HEK293 (cell line): ENCODE results near the gene SLC25A22.
A peak's percentile ranks its signal among the peaks of the same experiment; 100 is the strongest.

ENCODE experiments used
- HOXD13 ChIP-seq: sonication (generic); formaldehyde crosslinking; IDR thresholded peaks from 2 replicates; pipeline ENCODE4 v1.8.0; 2022; ENCODE audit warnings: missing genetic modification reagents, borderline replicate concordance
- KLF1 ChIP-seq: fragments of 450-650 bp; formaldehyde crosslinking; IDR thresholded peaks from 2 replicates; pipeline ENCODE4 v1.5.1; 2016; ENCODE audit warnings: missing biosample characterization, missing genetic modification characterization
- SP3 ChIP-seq: fragments of 450-650 bp; formaldehyde crosslinking; IDR thresholded peaks from 2 replicates; pipeline ENCODE4 v1.5.1; 2016; ENCODE audit warnings: missing biosample characterization, missing genetic modification characterization
- SP7 ChIP-seq: fragments of 450-650 bp; formaldehyde crosslinking; IDR thresholded peaks from 2 replicates; pipeline ENCODE4 v1.5.1; 2016; ENCODE audit warnings: missing biosample characterization, missing genetic modification characterization
- TCF7L2 ChIP-seq: IDR thresholded peaks from 2 replicates; pipeline ENCODE4 v1.6.1; 2011; ENCODE audit warnings: low read depth, mild to moderate bottlenecking, inconsistent platforms, low read length, moderate library complexity, borderline replicate concordance
- YY1 ChIP-seq: fragments of 450-650 bp; formaldehyde crosslinking; IDR thresholded peaks from 2 replicates; pipeline ENCODE4 v1.5.1; 2018; ENCODE audit warnings: missing biosample characterization, missing genetic modification characterization
- ZBTB1 ChIP-seq: fragments of 450-650 bp; formaldehyde crosslinking; IDR thresholded peaks from 2 replicates; pipeline ENCODE4 v1.5.1; 2016; ENCODE audit warnings: missing biosample characterization, missing genetic modification characterization
- ZFP37 ChIP-seq: fragments of 450-650 bp; formaldehyde crosslinking; IDR thresholded peaks from 2 replicates; pipeline ENCODE4 v1.5.1; 2016; ENCODE audit warnings: missing biosample characterization, missing genetic modification characterization
- ZNF112 ChIP-seq: fragments of 450-650 bp; formaldehyde crosslinking; IDR thresholded peaks from 2 replicates; pipeline ENCODE4 v1.5.0; 2017; ENCODE audit warnings: missing biosample characterization, missing genetic modification characterization
- ZNF132 ChIP-seq: fragments of 450-650 bp; formaldehyde crosslinking; IDR thresholded peaks from 2 replicates; pipeline ENCODE4 v1.5.1; 2017; ENCODE audit warnings: missing biosample characterization, missing genetic modification characterization, borderline replicate concordance
- ZNF138 ChIP-seq: fragments of 450-650 bp; formaldehyde crosslinking; IDR thresholded peaks from 2 replicates; pipeline ENCODE4 v1.5.1; 2016; ENCODE audit warnings: missing biosample characterization, missing genetic modification characterization, borderline replicate concordance
- ZNF140 ChIP-seq: fragments of 450-650 bp; formaldehyde crosslinking; IDR thresholded peaks from 2 replicates; pipeline ENCODE4 v1.5.1; 2016; ENCODE audit warnings: missing biosample characterization, missing genetic modification characterization
- ZNF2 ChIP-seq: fragments of 450-650 bp; formaldehyde crosslinking; IDR thresholded peaks from 2 replicates; pipeline ENCODE4 v1.5.1; 2016; ENCODE audit warnings: missing biosample characterization, missing genetic modification characterization
- ZNF202 ChIP-seq: fragments of 450-650 bp; formaldehyde crosslinking; IDR thresholded peaks from 2 replicates; pipeline ENCODE4 v1.5.1; 2016; ENCODE audit warnings: missing biosample characterization, missing genetic modification characterization, borderline replicate concordance
- ZNF23 ChIP-seq: fragments of 450-650 bp; formaldehyde crosslinking; IDR thresholded peaks from 2 replicates; pipeline ENCODE4 v1.5.1; 2016; ENCODE audit warnings: missing biosample characterization, missing genetic modification characterization, borderline replicate concordance
- ZNF274 ChIP-seq, 2 experiments: fragments of 200-500 bp in 1 of 2; fragments of 450-650 bp in 1 of 2; sonication (Bioruptor generic) in 1 of 2; formaldehyde crosslinking in 1 of 2; IDR thresholded peaks; 2 replicates each; pipeline versions ENCODE4 v1.5.1 to v1.6.1; 2014 to 2016; ENCODE audit warnings: borderline replicate concordance in 1 of 2, inconsistent platforms in 1 of 2, low read length in 1 of 2, missing biosample characterization in 1 of 2, missing genetic modification characterization in 1 of 2
- ZNF302 ChIP-seq: fragments of 450-650 bp; formaldehyde crosslinking; IDR thresholded peaks from 2 replicates; pipeline ENCODE4 v1.5.1; 2016; ENCODE audit warnings: missing biosample characterization, missing genetic modification characterization, low read depth
- ZNF335 ChIP-seq: fragments of 450-650 bp; formaldehyde crosslinking; conservative IDR thresholded peaks from 2 replicates; pipeline ENCODE4 v1.5.1; 2016; ENCODE audit warnings: missing biosample characterization, missing genetic modification characterization
- ZNF521 ChIP-seq: fragments of 450-650 bp; formaldehyde crosslinking; IDR thresholded peaks from 2 replicates; pipeline ENCODE4 v1.5.1; 2017; ENCODE audit warnings: missing biosample characterization, mild to moderate bottlenecking, missing genetic modification characterization
- ZNF571 ChIP-seq: fragments of 450-650 bp; formaldehyde crosslinking; IDR thresholded peaks from 2 replicates; pipeline ENCODE4 v1.5.0; 2017; ENCODE audit warnings: missing biosample characterization, missing genetic modification characterization
- ZNF747 ChIP-seq: fragments of 450-650 bp; formaldehyde crosslinking; IDR thresholded peaks from 2 replicates; pipeline ENCODE4 v1.5.1; 2016; ENCODE audit warnings: missing biosample characterization, missing genetic modification characterization
- TF ChIP-seq, protein P1 (sequence below): fragments of 450-650 bp; formaldehyde crosslinking; IDR thresholded peaks from 2 replicates; pipeline ENCODE4 v1.5.1; 2016; ENCODE audit warnings: missing biosample characterization, missing genetic modification characterization
- TF ChIP-seq, protein P2 (sequence below): fragments of 450-650 bp; formaldehyde crosslinking; IDR thresholded peaks from 2 replicates; pipeline ENCODE4 v1.5.1; 2016; ENCODE audit warnings: missing biosample characterization, missing genetic modification characterization
- TF ChIP-seq, protein P3 (sequence below): fragments of 450-650 bp; formaldehyde crosslinking; IDR thresholded peaks from 2 replicates; pipeline ENCODE4 v1.5.1; 2016; ENCODE audit warnings: missing biosample characterization, missing genetic modification characterization
- TF ChIP-seq, protein P4 (sequence below): fragments of 450-650 bp; formaldehyde crosslinking; IDR thresholded peaks from 2 replicates; pipeline ENCODE4 v1.5.1; 2016; ENCODE audit warnings: missing biosample characterization, missing genetic modification characterization
- TF ChIP-seq, protein P5 (sequence below): fragments of 450-650 bp; formaldehyde crosslinking; IDR thresholded peaks from 2 replicates; pipeline ENCODE4 v1.5.1; 2016; ENCODE audit warnings: missing biosample characterization, missing genetic modification characterization

Gene SLC25A22

DNA sequence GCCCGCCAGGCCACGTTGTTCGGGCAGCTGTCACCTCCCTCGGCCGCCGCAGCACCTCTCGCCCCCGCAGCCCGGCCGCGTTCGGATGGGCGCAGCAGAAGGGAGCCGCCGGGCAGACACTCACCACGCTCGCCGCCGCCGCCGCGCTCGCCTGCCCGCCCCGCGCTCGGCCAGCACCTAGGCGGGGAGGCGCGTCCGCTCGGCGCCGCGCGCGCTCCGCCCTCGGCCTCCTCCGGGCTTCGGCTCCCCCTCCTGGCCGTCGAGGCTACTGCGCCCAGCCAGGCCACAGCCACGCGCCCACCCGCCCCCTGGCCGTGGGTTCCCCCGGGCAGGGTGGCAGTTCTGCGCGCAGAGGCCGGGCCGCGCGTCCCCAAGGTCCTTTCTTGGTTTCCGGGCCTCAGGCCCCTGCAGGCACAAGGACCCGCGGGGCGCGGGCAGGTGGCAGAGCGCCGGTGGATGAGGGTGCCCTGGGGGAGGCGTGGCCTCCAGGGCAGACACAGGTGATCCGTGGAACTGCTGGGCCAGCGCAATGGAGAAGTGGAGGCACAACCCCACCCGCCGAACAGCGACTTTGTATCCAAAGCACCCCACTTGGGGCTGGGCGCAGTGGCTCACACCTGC, at the start of gene SLC25A22 (continued):
- no peak for TF ChIP-seq ZFP37 (tag by site-specific recombination)
- no peak for TF ChIP-seq ZNF138 (tag by site-specific recombination)
- TF ChIP-seq, protein P1, sequence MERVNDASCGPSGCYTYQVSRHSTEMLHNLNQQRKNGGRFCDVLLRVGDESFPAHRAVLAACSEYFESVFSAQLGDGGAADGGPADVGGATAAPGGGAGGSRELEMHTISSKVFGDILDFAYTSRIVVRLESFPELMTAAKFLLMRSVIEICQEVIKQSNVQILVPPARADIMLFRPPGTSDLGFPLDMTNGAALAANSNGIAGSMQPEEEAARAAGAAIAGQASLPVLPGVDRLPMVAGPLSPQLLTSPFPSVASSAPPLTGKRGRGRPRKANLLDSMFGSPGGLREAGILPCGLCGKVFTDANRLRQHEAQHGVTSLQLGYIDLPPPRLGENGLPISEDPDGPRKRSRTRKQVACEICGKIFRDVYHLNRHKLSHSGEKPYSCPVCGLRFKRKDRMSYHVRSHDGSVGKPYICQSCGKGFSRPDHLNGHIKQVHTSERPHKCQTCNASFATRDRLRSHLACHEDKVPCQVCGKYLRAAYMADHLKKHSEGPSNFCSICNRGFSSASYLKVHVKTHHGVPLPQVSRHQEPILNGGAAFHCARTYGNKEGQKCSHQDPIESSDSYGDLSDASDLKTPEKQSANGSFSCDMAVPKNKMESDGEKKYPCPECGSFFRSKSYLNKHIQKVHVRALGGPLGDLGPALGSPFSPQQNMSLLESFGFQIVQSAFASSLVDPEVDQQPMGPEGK (tag by site-specific recombination) = no peak; the same call in 1 of the 2 replicates
- TF ChIP-seq ZBTB1 (tag by site-specific recombination) = no peak
- no peak for TF ChIP-seq ZNF521 (tag by site-specific recombination)
- TF ChIP-seq, protein P2, sequence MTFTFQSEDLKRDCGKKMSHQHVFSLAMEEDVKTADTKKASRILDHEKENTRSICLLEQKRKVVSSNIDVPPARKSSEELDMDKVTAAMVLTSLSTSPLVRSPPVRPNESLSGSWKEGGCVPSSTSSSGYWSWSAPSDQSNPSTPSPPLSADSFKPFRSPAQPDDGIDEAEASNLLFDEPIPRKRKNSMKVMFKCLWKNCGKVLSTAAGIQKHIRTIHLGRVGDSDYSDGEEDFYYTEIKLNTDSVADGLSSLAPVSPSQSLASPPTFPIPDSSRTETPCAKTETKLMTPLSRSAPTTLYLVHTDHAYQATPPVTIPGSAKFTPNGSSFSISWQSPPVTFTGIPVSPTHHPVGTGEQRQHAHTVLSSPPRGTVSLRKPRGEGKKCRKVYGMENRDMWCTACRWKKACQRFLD (tag by site-specific recombination) = no peak
- no peak for TF ChIP-seq ZNF747 (tag by site-specific recombination)
- TF ChIP-seq, protein P3, sequence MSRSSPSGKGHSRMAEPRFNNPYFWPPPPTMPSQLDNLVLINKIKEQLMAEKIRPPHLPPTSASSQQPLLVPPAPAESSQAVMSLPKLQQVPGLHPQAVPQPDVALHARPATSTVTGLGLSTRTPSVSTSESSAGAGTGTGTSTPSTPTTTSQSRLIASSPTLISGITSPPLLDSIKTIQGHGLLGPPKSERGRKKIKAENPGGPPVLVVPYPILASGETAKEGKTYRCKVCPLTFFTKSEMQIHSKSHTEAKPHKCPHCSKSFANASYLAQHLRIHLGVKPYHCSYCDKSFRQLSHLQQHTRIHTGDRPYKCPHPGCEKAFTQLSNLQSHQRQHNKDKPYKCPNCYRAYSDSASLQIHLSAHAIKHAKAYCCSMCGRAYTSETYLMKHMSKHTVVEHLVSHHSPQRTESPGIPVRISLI (tag by site-specific recombination) = no peak
- no peak for TF ChIP-seq ZNF302 (tag by site-specific recombination)
- TF ChIP-seq, protein P4, sequence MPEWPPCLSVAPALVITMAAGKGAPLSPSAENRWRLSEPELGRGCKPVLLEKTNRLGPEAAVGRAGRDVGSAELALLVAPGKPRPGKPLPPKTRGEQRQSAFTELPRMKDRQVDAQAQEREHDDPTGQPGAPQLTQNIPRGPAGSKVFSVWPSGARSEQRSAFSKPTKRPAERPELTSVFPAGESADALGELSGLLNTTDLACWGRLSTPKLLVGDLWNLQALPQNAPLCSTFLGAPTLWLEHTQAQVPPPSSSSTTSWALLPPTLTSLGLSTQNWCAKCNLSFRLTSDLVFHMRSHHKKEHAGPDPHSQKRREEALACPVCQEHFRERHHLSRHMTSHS = no peak
- no peak for TF ChIP-seq HOXD13
- no peak for TF ChIP-seq ZNF202 (tag by site-specific recombination)
- TF ChIP-seq SP7 (tag by site-specific recombination) = no peak
- no peak for TF ChIP-seq SP3
- TF ChIP-seq, protein P5, sequence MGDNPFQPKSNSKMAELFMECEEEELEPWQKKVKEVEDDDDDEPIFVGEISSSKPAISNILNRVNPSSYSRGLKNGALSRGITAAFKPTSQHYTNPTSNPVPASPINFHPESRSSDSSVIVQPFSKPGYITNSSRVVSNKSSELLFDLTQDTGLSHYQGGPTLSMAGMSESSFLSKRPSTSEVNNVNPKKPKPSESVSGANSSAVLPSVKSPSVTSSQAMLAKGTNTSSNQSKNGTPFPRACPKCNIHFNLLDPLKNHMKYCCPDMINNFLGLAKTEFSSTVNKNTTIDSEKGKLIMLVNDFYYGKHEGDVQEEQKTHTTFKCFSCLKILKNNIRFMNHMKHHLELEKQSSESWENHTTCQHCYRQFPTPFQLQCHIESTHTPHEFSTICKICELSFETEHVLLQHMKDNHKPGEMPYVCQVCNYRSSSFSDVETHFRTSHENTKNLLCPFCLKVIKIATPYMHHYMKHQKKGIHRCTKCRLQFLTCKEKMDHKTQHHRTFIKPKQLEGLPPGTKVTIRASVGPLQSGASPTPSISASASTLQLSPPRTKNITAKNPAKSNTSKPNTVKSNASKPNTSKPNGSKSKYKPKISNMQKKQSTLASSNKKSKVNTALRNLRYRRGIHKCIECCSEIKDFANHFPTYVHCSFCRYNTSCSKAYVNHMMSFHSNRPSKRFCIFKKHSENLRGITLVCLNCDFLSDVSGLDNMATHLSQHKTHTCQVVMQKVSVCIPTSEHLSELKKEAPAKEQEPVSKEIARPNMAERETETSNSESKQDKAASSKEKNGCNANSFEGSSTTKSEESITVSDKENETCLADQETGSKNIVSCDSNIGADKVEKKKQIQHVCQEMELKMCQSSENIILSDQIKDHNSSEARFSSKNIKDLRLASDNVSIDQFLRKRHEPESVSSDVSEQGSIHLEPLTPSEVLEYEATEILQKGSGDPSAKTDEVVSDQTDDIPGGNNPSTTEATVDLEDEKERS = no peak
- TF ChIP-seq ZNF140 (tag by site-specific recombination) = no peak
- TF ChIP-seq KLF1 = no peak
- no peak for TF ChIP-seq ZNF274 (IDR thresholded peaks at IDR 0.05; ENCODE audit: low read length)
- TF ChIP-seq ZNF274 (tag by site-specific recombination; IDR thresholded peaks at IDR 0.05; ENCODE audit: borderline replicate concordance) = no peak
- TF ChIP-seq TCF7L2 = no peak
- no peak for TF ChIP-seq YY1
- TF ChIP-seq ZNF112 (tag by site-specific recombination) = no peak
- peak; percentile 28 for TF ChIP-seq ZNF335 (tag by site-specific recombination)
- no peak for TF ChIP-seq ZNF132 (tag by site-specific recombination)
- TF ChIP-seq ZNF23 (tag by site-specific recombination) = no peak
- no peak for TF ChIP-seq ZNF571 (tag by site-specific recombination)
- no peak for TF ChIP-seq ZNF2 (tag by site-specific recombination)
